ENCODE data around the gene MTX1. TPM values are rescaled to one million over a fixed set of nuclear protein-coding genes. Genes with fewer than 3 reads are reported as not detected.
"Not testable (repeated sequence)": the region's sequence is repeated elsewhere in the genome, so short reads cannot be mapped to it uniquely, and the experiment has no call there.

The MTX1 gene
- 10 to 100 TPM; 47.3 to 63.2 TPM for total RNA-seq
- polyA plus RNA-seq (2013, experiment 1 of 2) = 43.6 TPM
- polyA plus RNA-seq (2013, experiment 2 of 2) = 43.3 TPM
- long read RNA-seq, experiment 1, transcript MTX1-202 (8 exons, 1,632 nt) = major isoform, 20 of 31 reads
- long read RNA-seq, experiment 1, partial matches to known transcripts = 6 of 31 reads
- long read RNA-seq, experiment 1, other reads (novel, unspliced or antisense) = 3 of 31 reads
- long read RNA-seq, experiment 2, transcript MTX1-201 (7 exons, 1,441 nt) = minor isoform, 6 of 110 reads
- long read RNA-seq, experiment 2, transcript MTX1-202 (8 exons, 1,632 nt) = major isoform, 95 of 110 reads
- long read RNA-seq, experiment 2, partial matches to known transcripts = 5 of 110 reads
- long read RNA-seq, experiment 2, other reads (novel, unspliced or antisense) = 2 of 110 reads
- long read RNA-seq, experiment 3, transcript MTX1-201 (7 exons, 1,441 nt) = minor isoform, 8 of 88 reads
- long read RNA-seq, experiment 3, transcript MTX1-204 (7 exons, 2,579 nt) = minor isoform, 7 of 88 reads
- long read RNA-seq, experiment 3, transcript MTX1-202 (8 exons, 1,632 nt) = major isoform, 69 of 88 reads
- long read RNA-seq, experiment 3, partial matches to known transcripts = 0 of 88 reads
- long read RNA-seq, experiment 3, other reads (novel, unspliced or antisense) = 4 of 88 reads
- long read RNA-seq, experiment 4, transcript MTX1-201 (7 exons, 1,441 nt) = minor isoform, 6 of 280 reads
- long read RNA-seq, experiment 4, transcript MTX1-202 (8 exons, 1,632 nt) = major isoform, 264 of 280 reads
- long read RNA-seq, experiment 4, partial matches to known transcripts = 2 of 280 reads
- long read RNA-seq, experiment 4, other reads (novel, unspliced or antisense) = 8 of 280 reads

GRCh38 chr1:155208541-155209311 is at the start of gene MTX1:
MTX1 (plus strand) TSS chr1:155208695; CDS start chr1:155208805, 110 bp downstream.
- Mint-ChIP-seq H3K4me3 (peak within 1 kb of the TSS; percentile 89), H3K27ac (peak within 1 kb of the TSS; percentile 95), H3K36me3 (ENCODE audit: low read depth) (peaks cover 9% of the 10 kb centered on the region), H3K27me3 (ENCODE audit: insufficient read depth) (peaks cover 1% of the 10 kb centered on the region), H3K9me3 (no peaks in the 10 kb centered on the region), H3K4me1 (peaks cover 24% of the 10 kb centered on the region)
- TF ChIP-seq CTCF (conservative IDR thresholded peaks at IDR 0.05) = no peak
- H3K27ac ChIP-seq (ENCODE audit: low read depth, low read length) = peak within 1 kb of the TSS; percentile 99
- H3K4me1 ChIP-seq (ENCODE audit: control insufficient read depth, insufficient read depth, low read length) = peaks cover 5% of the 10 kb centered on the region
- 0 to 1% methylated on average over 22 to 64 of the region's 64 CpGs for WGBS, 2 experiments (ENCODE audit: insufficient coverage in 1 of 2, insufficient read length in 1 of 2)
- no peaks in the 10 kb centered on the region for H3K9me3 ChIP-seq (ENCODE audit: control insufficient read depth, low read length)
- peaks cover 9% of the 10 kb centered on the region for H3K36me3 ChIP-seq (ENCODE audit: control insufficient read depth, insufficient read depth, low read length)
- H3K4me3 ChIP-seq (ENCODE audit: low read length) = peak within 1 kb of the TSS; percentile 93
- no peaks in the 10 kb centered on the region for H3K27me3 ChIP-seq (ENCODE audit: control insufficient read depth, insufficient read depth, low read length, poor library complexity, severe bottlenecking)
- peak; percentile 95 for DNase-seq
- H3K9ac ChIP-seq (ENCODE audit: extremely low read depth, low read length, poor library complexity, severe bottlenecking) = peak within 1 kb of the TSS; percentile 99

- DNase-seq = no peak
- Histone ChIP-seq H3K4me3 (ENCODE audit: low read length) (no peak overlapping the region), H3K9ac (ENCODE audit: extremely low read depth, low read length, poor library complexity, severe bottlenecking) (no peak overlapping the region), H3K9me3 (ENCODE audit: control insufficient read depth, low read length) (no peaks in the 10 kb centered on the region), H3K27me3 (ENCODE audit: control insufficient read depth, insufficient read depth, low read length, poor library complexity, severe bottlenecking) (peaks cover 10% of the 10 kb centered on the region), H3K27ac (ENCODE audit: low read depth, low read length) (no peak overlapping the region), H3K36me3 (ENCODE audit: control insufficient read depth, insufficient read depth, low read length) (no peaks in the 10 kb centered on the region), H3K4me1 (ENCODE audit: control insufficient read depth, insufficient read depth, low read length) (no peaks in the 10 kb centered on the region)
- no peaks in the 10 kb centered on the region for H3K4me1 Mint-ChIP-seq
- no peaks in the 10 kb centered on the region for H3K9me3 Mint-ChIP-seq
- H3K27me3 Mint-ChIP-seq (ENCODE audit: insufficient read depth) = peaks cover 25% of the 10 kb centered on the region
- H3K4me3 Mint-ChIP-seq = no peak overlapping the region
- no peak for TF ChIP-seq CTCF (conservative IDR thresholded peaks at IDR 0.05)
- no peaks in the 10 kb centered on the region for H3K36me3 Mint-ChIP-seq (ENCODE audit: low read depth)
- 75 to 76% methylated on average over 1 of the region's 1 CpG for WGBS, 2 experiments (ENCODE audit: insufficient coverage in 1 of 2, insufficient read length in 1 of 2)
- no peak overlapping the region for H3K27ac Mint-ChIP-seq
These were observed 49.5 kb upstream of the MTX1 start for GRCh38 chr1:155158991-155159390.

- peaks cover 21% of the 10 kb centered on the region for H3K27me3 Mint-ChIP-seq (ENCODE audit: insufficient read depth)
- no peaks in the 10 kb centered on the region for H3K4me1 Mint-ChIP-seq
- Histone ChIP-seq H3K36me3 (ENCODE audit: control insufficient read depth, insufficient read depth, low read length) (no peaks in the 10 kb centered on the region), H3K27me3 (ENCODE audit: control insufficient read depth, insufficient read depth, low read length, poor library complexity, severe bottlenecking) (peaks cover 9% of the 10 kb centered on the region), H3K9me3 (ENCODE audit: control insufficient read depth, low read length) (no peaks in the 10 kb centered on the region), H3K4me1 (ENCODE audit: control insufficient read depth, insufficient read depth, low read length) (no peaks in the 10 kb centered on the region), H3K9ac (ENCODE audit: extremely low read depth, low read length, poor library complexity, severe bottlenecking) (no peak overlapping the region), H3K27ac (ENCODE audit: low read depth, low read length) (no peak overlapping the region), H3K4me3 (ENCODE audit: low read length) (no peak overlapping the region)
- TF ChIP-seq CTCF (conservative IDR thresholded peaks at IDR 0.05) = no peak
- H3K36me3 Mint-ChIP-seq (ENCODE audit: low read depth) = no peaks in the 10 kb centered on the region
- no peak overlapping the region for H3K27ac Mint-ChIP-seq
- whole genome bisulfite sequencing, 2 experiments (ENCODE audit: insufficient coverage in 1 of 2, insufficient read length in 1 of 2) = 91 to 95% methylated on average over 6 to 8 of the region's 8 CpGs
- DNase-seq = no peak
- no peak overlapping the region for H3K4me3 Mint-ChIP-seq
- H3K9me3 Mint-ChIP-seq = no peaks in the 10 kb centered on the region
These were observed 48.4 kb upstream of the MTX1 start for GRCh38 chr1:155160128-155160527.

GRCh38 chr1:155162631-155163030 is 45.9 kb upstream of the MTX1 start:
- H3K36me3 ChIP-seq (ENCODE audit: control insufficient read depth, insufficient read depth, low read length); H3K9me3 ChIP-seq (ENCODE audit: control insufficient read depth, low read length); H3K27ac ChIP-seq (ENCODE audit: low read depth, low read length); H3K27me3 ChIP-seq (ENCODE audit: control insufficient read depth, insufficient read depth, low read length, poor library complexity, severe bottlenecking); H3K4me1 ChIP-seq (ENCODE audit: control insufficient read depth, insufficient read depth, low read length); H3K4me3 Mint-ChIP-seq; H3K9ac ChIP-seq (ENCODE audit: extremely low read depth, low read length, poor library complexity, severe bottlenecking); H3K4me1 Mint-ChIP-seq; H3K9me3 Mint-ChIP-seq; H3K27ac Mint-ChIP-seq; H3K36me3 Mint-ChIP-seq (ENCODE audit: low read depth); DNase-seq; H3K4me3 ChIP-seq (ENCODE audit: low read length): not testable (repeated sequence)
- peaks cover 14% of the 10 kb centered on the region for H3K27me3 Mint-ChIP-seq (ENCODE audit: insufficient read depth)
- 99% methylated on average over 6 of the region's 6 CpGs; no CpG with 5 or more reads in 1 of the 2 experiments for WGBS, 2 experiments (ENCODE audit: insufficient coverage in 1 of 2, insufficient read length in 1 of 2)

All from endodermal cell (in vitro differentiated cells).